Measurements from ENCODE around the gene ENOPH1. TPM values are rescaled to one million over a fixed set of nuclear protein-coding genes. Genes with fewer than 3 reads are reported as not detected.
"Not testable (repeated sequence)": the region's sequence is repeated elsewhere in the genome, so short reads cannot be mapped to it uniquely, and the experiment has no call there.

ENOPH1 gene
- 41.1 and 44.8 TPM in 2 replicates for total RNA-seq
- 34.9 TPM for polyA plus RNA-seq (2012)

GRCh38 chr4:82430193-82430963 lies at the start of gene ENOPH1, which contains the start of gene HNRNPDL:
ENOPH1 (plus strand) TSS chr4:82430590; CDS start chr4:82430830, 240 bp downstream.
HNRNPDL (minus strand) TSS chr4:82430462; CDS start chr4:82429690, 772 bp downstream.
- DNase-seq (ENCODE audit: low read depth) = peak; percentile 97

GRCh38 chr4:82380831-82381230 lies 49.6 kb upstream of the ENOPH1 start:
- DNase-seq (ENCODE audit: low read depth) = no peak

GRCh38 chr4:82381235-82381634 lies 49.2 kb upstream of the ENOPH1 start:
- no peak for DNase-seq (ENCODE audit: low read depth)

GRCh38 chr4:82381661-82382296 lies 48.6 kb upstream of the ENOPH1 start:
- DNase-seq (ENCODE audit: low read depth) = no peak

- DNase-seq (ENCODE audit: low read depth) = no peak
These were observed 47.6 kb upstream of the ENOPH1 start for GRCh38 chr4:82382751-82383150.

- not testable (repeated sequence) for DNase-seq (ENCODE audit: low read depth)
These were observed 44.1 kb upstream of the ENOPH1 start for GRCh38 chr4:82386312-82386711.

- peak; percentile 18 for DNase-seq (ENCODE audit: low read depth)
These were observed 42.0 kb upstream of the ENOPH1 start for GRCh38 chr4:82388405-82388804.

GRCh38 chr4:82390061-82390460 lies 40.3 kb upstream of the ENOPH1 start:
- DNase-seq (ENCODE audit: low read depth) = not testable (repeated sequence)

GRCh38 chr4:82394896-82395295 lies 35.5 kb upstream of the ENOPH1 start:
- no peak for DNase-seq (ENCODE audit: low read depth)

GRCh38 chr4:82397527-82397926 lies 32.9 kb upstream of the ENOPH1 start:
- no peak for DNase-seq (ENCODE audit: low read depth)

- no peak for DNase-seq (ENCODE audit: low read depth)
These were observed 32.1 kb upstream of the ENOPH1 start for GRCh38 chr4:82398263-82398662.

GRCh38 chr4:82401600-82401999 lies 28.8 kb upstream of the ENOPH1 start:
- no peak for DNase-seq (ENCODE audit: low read depth)

- DNase-seq (ENCODE audit: low read depth) = no peak
These were observed 28.1 kb upstream of the ENOPH1 start for GRCh38 chr4:82402196-82402775.

- no peak for DNase-seq (ENCODE audit: low read depth)
These were observed 26.7 kb upstream of the ENOPH1 start for GRCh38 chr4:82403725-82404124.

- DNase-seq (ENCODE audit: low read depth) = not testable (repeated sequence)
These were observed 15.3 kb upstream of the ENOPH1 start for GRCh38 chr4:82415061-82415460.

GRCh38 chr4:82415922-82416365 lies 14.4 kb upstream of the ENOPH1 start:
- DNase-seq (ENCODE audit: low read depth) = no peak

- no peak for DNase-seq (ENCODE audit: low read depth)
These were observed 10.9 kb upstream of the ENOPH1 start for GRCh38 chr4:82419451-82419850.

- DNase-seq (ENCODE audit: low read depth) = no peak
These were observed 8.4 kb upstream of the ENOPH1 start for GRCh38 chr4:82421796-82422560.

- DNase-seq (ENCODE audit: low read depth) = no peak
These were observed 7.8 kb upstream of the ENOPH1 start for GRCh38 chr4:82422616-82423015.

GRCh38 chr4:82423245-82424054 lies 6.9 kb upstream of the ENOPH1 start:
- no peak for DNase-seq (ENCODE audit: low read depth)

GRCh38 chr4:82425478-82425877 lies 4.9 kb upstream of the ENOPH1 start:
- DNase-seq (ENCODE audit: low read depth) = no peak

All from myocyte (in vitro differentiated cells).